Measurements from ENCODE around the gene DOCK1. TPM values are rescaled to one million over a fixed set of nuclear protein-coding genes. Genes with fewer than 3 reads are reported as not detected.
"Not testable (repeated sequence)": the region's sequence is repeated elsewhere in the genome, so short reads cannot be mapped to it uniquely, and the experiment has no call there.

DOCK1 gene
- total and polyA plus RNA-seq, 3 donors from 2014 or later = 19.0 to 46.2 (median 32.0) TPM

GRCh38 chr10:126895214-126895781 lies 9.9 kb upstream of the DOCK1 start:
- DNase-seq = no peak
- H3K9me3 ChIP-seq = no peaks in the 10 kb centered on the region
- no peaks in the 10 kb centered on the region for H3K4me1 ChIP-seq
- H3K36me3 ChIP-seq (ENCODE audit: low read depth, missing control alignments) = no peaks in the 10 kb centered on the region
- WGBS, 2 donors = 89% methylated on average over 9 of the region's 9 CpGs
- intact Hi-C loops (cut with DNase I; ENCODE audit: low total_unique reads) = no loop called here
- no peaks in the 10 kb centered on the region for H3K27me3 ChIP-seq
- H3K4me3 ChIP-seq = no peak overlapping the region
- TF ChIP-seq POLR2A (IDR thresholded peaks at IDR 0.05) (no peak), CTCF (IDR thresholded peaks at IDR 0.05) (no peak)
- H3K27ac ChIP-seq = no peak overlapping the region

- no peak overlapping the region for H3K27ac ChIP-seq
- no peaks in the 10 kb centered on the region for H3K9me3 ChIP-seq
- H3K4me1 ChIP-seq = no peaks in the 10 kb centered on the region
- no peak for TF ChIP-seq CTCF (IDR thresholded peaks at IDR 0.05)
- no peak for TF ChIP-seq POLR2A (IDR thresholded peaks at IDR 0.05)
- intact Hi-C loops (cut with DNase I; ENCODE audit: low total_unique reads) = no loop called here
- no peaks in the 10 kb centered on the region for H3K27me3 ChIP-seq
- H3K36me3 ChIP-seq (ENCODE audit: low read depth, missing control alignments) = no peaks in the 10 kb centered on the region
- no peak for DNase-seq
- no peak overlapping the region for H3K4me3 ChIP-seq
Measured at GRCh38 chr10:126898460-126898859, 6.8 kb upstream of the DOCK1 start.

GRCh38 chr10:126899529-126899928 lies 5.7 kb upstream of the DOCK1 start:
- 75 to 91% methylated on average over 2 of the region's 2 CpGs for WGBS, 2 donors
- not testable (repeated sequence) for DNase-seq, H3K27me3 ChIP-seq

GRCh38 chr10:126902157-126902556 lies 3.1 kb upstream of the DOCK1 start:
- intact Hi-C loops (cut with DNase I; ENCODE audit: low total_unique reads) = no loop called here
- H3K9me3 ChIP-seq = no peaks in the 10 kb centered on the region
- no peak overlapping the region for H3K27ac ChIP-seq
- H3K4me3 ChIP-seq = no peak overlapping the region
- peaks cover 5% of the 10 kb centered on the region for H3K4me1 ChIP-seq
- no peak for DNase-seq
- WGBS, 2 donors = 94 to 97% methylated on average over 3 of the region's 3 CpGs
- H3K36me3 ChIP-seq (ENCODE audit: low read depth, missing control alignments) = no peaks in the 10 kb centered on the region
- TF ChIP-seq POLR2A (IDR thresholded peaks at IDR 0.05) = no peak
- no peak for TF ChIP-seq CTCF (IDR thresholded peaks at IDR 0.05)
- no peaks in the 10 kb centered on the region for H3K27me3 ChIP-seq

More at GRCh38 chr10:126899529-126899928, 5.7 kb upstream of the DOCK1 start:
- H3K27ac ChIP-seq; H3K4me1 ChIP-seq; H3K36me3 ChIP-seq (ENCODE audit: low read depth, missing control alignments); H3K4me3 ChIP-seq; intact Hi-C loops (cut with DNase I; ENCODE audit: low total_unique reads); H3K9me3 ChIP-seq: not testable (repeated sequence)

- no peaks in the 10 kb centered on the region for H3K9me3 ChIP-seq
- H3K4me1 ChIP-seq = peaks cover 5% of the 10 kb centered on the region
- no peaks in the 10 kb centered on the region for H3K36me3 ChIP-seq (ENCODE audit: low read depth, missing control alignments)
- TF ChIP-seq POLR2A (IDR thresholded peaks at IDR 0.05) = no peak
- no peak for TF ChIP-seq CTCF (IDR thresholded peaks at IDR 0.05)
- no peak for DNase-seq
- 66% methylated on average over 12 of the region's 12 CpGs for WGBS, 2 donors
- no peaks in the 10 kb centered on the region for H3K27me3 ChIP-seq
- H3K27ac ChIP-seq = no peak overlapping the region
- no peak overlapping the region for H3K4me3 ChIP-seq
- intact Hi-C loops (cut with DNase I; ENCODE audit: low total_unique reads) = no loop called here
Measured at GRCh38 chr10:126903656-126904360, 1.4 kb upstream of the DOCK1 start.
